ENCODE measurements around the gene PEX11B. TPM values are rescaled to one million over a fixed set of nuclear protein-coding genes. Genes with fewer than 3 reads are reported as not detected.
"Not testable (repeated sequence)": the region's sequence is repeated elsewhere in the genome, so short reads cannot be mapped to it uniquely, and the experiment has no call there.

PEX11B gene
- total RNA-seq, 1 donor from 2014 or later = 22.1 TPM

DNA sequence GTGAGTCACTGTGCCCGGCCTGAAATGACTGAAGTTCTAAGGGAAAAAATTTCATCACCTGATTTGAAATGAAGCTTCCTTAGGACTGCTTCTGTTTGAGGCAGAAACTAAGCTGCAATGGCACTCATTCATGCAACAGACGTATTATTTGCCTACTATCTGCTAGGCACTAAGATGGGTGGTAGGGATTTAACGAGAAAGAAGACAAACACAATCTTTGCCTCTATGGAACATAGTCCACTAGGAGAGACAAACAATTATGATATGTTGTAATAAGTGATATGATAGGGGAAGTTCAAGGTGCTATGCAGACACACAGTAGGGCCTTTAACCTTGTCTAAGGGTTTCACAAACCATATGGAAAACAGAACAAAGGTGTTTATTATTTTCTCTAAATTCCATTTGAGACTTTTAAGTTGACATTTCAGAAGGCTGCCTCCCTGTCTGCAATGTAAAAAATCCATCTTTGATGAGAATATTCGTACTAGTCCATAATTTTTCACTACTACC, 28.0 kb upstream of the PEX11B start:
- intact Hi-C loops (cut with micrococcal nuclease) = no loop called here
- no peaks in the 10 kb centered on the region for H3K27me3 Mint-ChIP-seq (ENCODE audit: low read depth)
- peaks cover 18% of the 10 kb centered on the region for H3K4me1 Mint-ChIP-seq (ENCODE audit: low read depth)
- no peak for DNase-seq (ENCODE audit: low spot score)
- H3K36me3 Mint-ChIP-seq (ENCODE audit: low read depth) = peaks cover 46% of the 10 kb centered on the region
- no peak overlapping the region for H3K4me3 Mint-ChIP-seq (ENCODE audit: low read depth)
- H3K27ac Mint-ChIP-seq = no peak overlapping the region
- H3K9me3 Mint-ChIP-seq = no peaks in the 10 kb centered on the region

DNA sequence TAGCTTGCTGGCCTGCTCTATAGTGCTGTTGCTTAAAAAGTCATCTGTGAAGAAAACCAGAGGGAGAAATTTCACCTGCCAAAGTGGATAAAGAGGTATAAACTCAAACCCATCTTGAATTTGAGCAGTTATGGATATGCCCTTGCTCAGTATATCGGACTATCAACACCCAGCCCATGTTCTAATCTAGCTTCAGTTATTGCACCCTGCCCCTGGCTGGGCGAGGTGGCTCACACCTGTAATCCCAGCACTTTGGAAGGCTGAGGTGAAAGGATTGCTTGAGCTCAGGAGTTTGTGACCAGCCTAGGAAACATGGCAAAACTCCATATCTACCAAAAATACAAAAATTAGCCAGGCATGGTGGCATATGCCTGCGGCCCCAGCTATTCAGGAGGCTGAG, 26.0 kb upstream of the PEX11B start:
- no peaks in the 10 kb centered on the region for H3K9me3 Mint-ChIP-seq
- H3K27ac Mint-ChIP-seq = no peak overlapping the region

DNA sequence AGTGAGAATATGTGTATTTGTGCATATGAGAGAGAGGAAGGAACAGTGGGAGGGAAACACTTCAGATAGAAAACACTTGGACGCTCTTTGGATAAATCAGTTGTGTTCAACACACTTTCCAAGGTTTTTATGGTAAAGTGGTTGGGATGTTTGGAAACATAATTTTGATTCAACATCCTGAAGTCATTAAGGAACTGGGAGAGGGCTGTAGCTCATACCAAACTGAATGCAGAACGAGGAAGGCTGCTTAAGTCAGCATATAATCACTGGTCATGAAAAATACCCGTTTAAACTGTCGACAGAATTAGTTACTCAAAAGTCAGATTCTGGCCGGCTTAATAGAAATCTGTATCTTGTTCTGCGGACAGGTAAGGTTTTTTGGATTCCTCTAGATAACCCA, 24.4 kb upstream of the PEX11B start:
- H3K4me1 Mint-ChIP-seq (ENCODE audit: low read depth) = peaks cover 2% of the 10 kb centered on the region
- peaks cover 43% of the 10 kb centered on the region for H3K36me3 Mint-ChIP-seq (ENCODE audit: low read depth)
- intact Hi-C loops (cut with micrococcal nuclease) = no loop called here

More for the DNA sequence above, 26.0 kb upstream of the PEX11B start:
- Mint-ChIP-seq H3K36me3 (ENCODE audit: low read depth) (peaks cover 38% of the 10 kb centered on the region), H3K27me3 (ENCODE audit: low read depth) (no peaks in the 10 kb centered on the region), H3K4me1 (ENCODE audit: low read depth) (peaks cover 5% of the 10 kb centered on the region), H3K4me3 (ENCODE audit: low read depth) (no peak overlapping the region)
- no peak for DNase-seq (ENCODE audit: low spot score)
- intact Hi-C loops (cut with micrococcal nuclease) = no loop called here

DNA sequence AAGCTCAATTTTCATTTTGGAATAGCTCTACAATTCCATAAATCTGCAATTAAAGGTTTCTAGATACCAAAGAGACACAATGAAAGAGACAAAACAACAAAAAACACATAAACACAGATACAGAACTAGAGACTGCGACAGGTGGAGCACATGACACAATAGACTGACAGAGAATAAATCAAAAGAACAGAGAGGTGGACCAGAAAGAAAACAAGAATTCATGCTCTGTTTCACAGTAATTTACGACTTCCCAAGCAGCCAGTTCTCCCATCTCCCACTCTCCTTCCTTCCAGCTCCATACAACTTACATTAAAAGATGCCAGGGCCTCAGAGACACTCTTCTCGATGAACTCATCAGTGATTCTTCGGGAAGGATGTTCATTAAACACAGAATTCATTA, 23.9 kb upstream of the PEX11B start:
- H3K9me3 Mint-ChIP-seq = no peaks in the 10 kb centered on the region
- H3K27me3 Mint-ChIP-seq (ENCODE audit: low read depth) = no peaks in the 10 kb centered on the region
- peaks cover 2% of the 10 kb centered on the region for H3K4me1 Mint-ChIP-seq (ENCODE audit: low read depth)
- DNase-seq (ENCODE audit: low spot score) = no peak
- intact Hi-C loops (cut with micrococcal nuclease) = no loop called here
- H3K36me3 Mint-ChIP-seq (ENCODE audit: low read depth) = peaks cover 46% of the 10 kb centered on the region
- no peak overlapping the region for H3K4me3 Mint-ChIP-seq (ENCODE audit: low read depth)
- H3K27ac Mint-ChIP-seq = no peak overlapping the region

More for the DNA sequence above, 24.4 kb upstream of the PEX11B start:
- DNase-seq (ENCODE audit: low spot score) = no peak
- H3K9me3 Mint-ChIP-seq = no peaks in the 10 kb centered on the region
- H3K27me3 Mint-ChIP-seq (ENCODE audit: low read depth) = no peaks in the 10 kb centered on the region
- H3K27ac Mint-ChIP-seq = no peak overlapping the region
- no peak overlapping the region for H3K4me3 Mint-ChIP-seq (ENCODE audit: low read depth)

DNA sequence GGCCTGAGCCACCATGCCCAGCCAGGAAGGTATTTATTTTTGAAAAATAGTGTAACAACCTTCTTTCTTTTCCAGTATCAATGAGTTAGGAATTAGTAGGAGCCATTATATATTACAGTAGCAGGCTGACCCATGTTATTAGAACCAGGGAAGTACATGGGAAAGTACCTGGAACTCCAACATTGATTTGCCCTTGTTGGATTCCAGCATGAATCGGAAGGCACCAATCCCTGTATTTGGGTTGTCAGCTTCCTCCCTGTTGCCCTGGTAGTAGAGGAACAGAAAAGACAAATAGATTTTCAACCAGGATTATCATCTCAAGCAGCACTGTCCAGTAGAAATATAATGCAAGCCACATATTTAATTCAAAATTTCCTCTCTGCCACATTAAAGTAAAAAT, 18.9 kb upstream of the PEX11B start:
- no peaks in the 10 kb centered on the region for H3K27me3 Mint-ChIP-seq (ENCODE audit: low read depth)
- no peaks in the 10 kb centered on the region for H3K9me3 Mint-ChIP-seq
- intact Hi-C loops (cut with micrococcal nuclease) = no loop called here
- no peak overlapping the region for H3K27ac Mint-ChIP-seq
- DNase-seq (ENCODE audit: low spot score) = no peak
- H3K4me1 Mint-ChIP-seq (ENCODE audit: low read depth) = peaks cover 10% of the 10 kb centered on the region
- H3K36me3 Mint-ChIP-seq (ENCODE audit: low read depth) = peaks cover 43% of the 10 kb centered on the region
- H3K4me3 Mint-ChIP-seq (ENCODE audit: low read depth) = no peak overlapping the region

DNA sequence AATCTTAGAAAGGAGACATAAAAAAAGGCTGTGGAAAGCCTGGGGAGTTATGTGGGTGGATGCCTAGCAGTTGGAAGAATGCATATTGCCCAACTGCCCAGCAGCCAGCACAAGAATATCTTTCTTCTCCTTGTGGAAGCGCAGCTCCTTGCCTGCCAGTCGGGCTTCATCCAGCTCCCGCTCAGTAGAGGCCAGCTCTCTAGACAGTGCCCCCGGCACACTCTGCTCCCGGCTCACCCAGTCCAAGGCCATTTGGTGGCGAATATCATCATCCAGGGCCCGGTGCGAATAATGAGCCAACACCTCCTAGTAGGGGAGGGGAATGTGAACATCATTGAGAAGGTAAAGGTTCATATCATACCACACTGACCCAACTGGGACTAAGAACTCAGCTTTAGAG, 17.7 kb upstream of the PEX11B start:
- H3K27ac Mint-ChIP-seq = no peak overlapping the region
- peaks cover 41% of the 10 kb centered on the region for H3K36me3 Mint-ChIP-seq (ENCODE audit: low read depth)
- intact Hi-C loops (cut with micrococcal nuclease) = no loop called here
- H3K9me3 Mint-ChIP-seq = no peaks in the 10 kb centered on the region
- no peak overlapping the region for H3K4me3 Mint-ChIP-seq (ENCODE audit: low read depth)
- no peaks in the 10 kb centered on the region for H3K27me3 Mint-ChIP-seq (ENCODE audit: low read depth)
- peaks cover 16% of the 10 kb centered on the region for H3K4me1 Mint-ChIP-seq (ENCODE audit: low read depth)
- no peak for DNase-seq (ENCODE audit: low spot score)

DNA sequence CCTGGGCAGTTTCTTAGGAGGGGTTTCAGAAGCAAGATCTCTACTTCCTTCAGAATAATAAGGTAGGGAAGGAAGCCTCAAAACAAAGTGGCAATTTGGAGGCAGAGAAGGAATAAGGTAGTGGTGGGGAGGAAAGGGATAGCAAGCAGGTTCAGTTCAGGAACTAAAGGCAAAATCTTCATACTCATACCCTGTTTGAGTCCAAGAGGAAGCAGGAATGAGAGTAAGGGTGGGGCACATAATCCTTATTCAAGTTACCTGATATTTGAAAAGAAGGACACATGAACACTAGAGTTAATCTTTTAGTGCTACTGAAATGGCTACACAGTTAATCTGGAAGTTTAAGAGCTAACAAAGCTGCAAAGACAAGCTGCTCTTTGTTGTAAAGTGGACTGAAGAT, 17.2 kb upstream of the PEX11B start:
- H3K36me3 Mint-ChIP-seq (ENCODE audit: low read depth) = peaks cover 43% of the 10 kb centered on the region
- intact Hi-C loops (cut with micrococcal nuclease) = no loop called here
- H3K27ac Mint-ChIP-seq = no peak overlapping the region
- no peak for DNase-seq (ENCODE audit: low spot score)
- H3K9me3 Mint-ChIP-seq = no peaks in the 10 kb centered on the region
- no peaks in the 10 kb centered on the region for H3K27me3 Mint-ChIP-seq (ENCODE audit: low read depth)
- H3K4me3 Mint-ChIP-seq (ENCODE audit: low read depth) = no peak overlapping the region
- peaks cover 16% of the 10 kb centered on the region for H3K4me1 Mint-ChIP-seq (ENCODE audit: low read depth)

DNA sequence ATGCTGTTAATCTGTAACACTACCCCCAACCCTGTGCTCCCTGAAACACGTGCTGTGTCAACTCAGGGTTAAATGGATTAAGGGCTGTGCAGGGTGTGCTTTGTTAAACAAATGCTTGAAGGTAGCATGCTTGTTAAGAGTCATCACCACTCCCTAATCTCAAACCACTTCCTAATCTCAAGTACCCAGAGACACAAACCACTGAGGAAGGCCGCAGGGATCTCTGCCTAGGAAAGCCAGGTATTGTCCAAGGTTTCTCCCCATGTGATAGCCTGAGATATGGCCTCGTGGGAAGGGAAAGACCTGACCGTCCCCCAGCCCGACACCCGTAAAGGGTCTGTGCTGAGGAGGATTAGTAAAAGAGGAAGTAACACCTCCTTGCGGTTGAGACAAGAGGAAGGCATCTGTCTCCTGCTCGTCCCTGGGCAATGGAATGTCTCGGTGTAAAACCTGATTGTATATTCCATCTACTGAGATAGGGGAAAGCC, 14.0 kb upstream of the PEX11B start:
- H3K4me3 Mint-ChIP-seq (ENCODE audit: low read depth); intact Hi-C loops (cut with micrococcal nuclease); H3K27me3 Mint-ChIP-seq (ENCODE audit: low read depth); H3K9me3 Mint-ChIP-seq: not testable (repeated sequence)
- H3K36me3 Mint-ChIP-seq (ENCODE audit: low read depth) = peaks cover 37% of the 10 kb centered on the region
- peaks cover 17% of the 10 kb centered on the region for H3K4me1 Mint-ChIP-seq (ENCODE audit: low read depth)
- DNase-seq (ENCODE audit: low spot score) = peak; percentile 24
- peak overlapping the region; percentile 70 for H3K27ac Mint-ChIP-seq

DNA sequence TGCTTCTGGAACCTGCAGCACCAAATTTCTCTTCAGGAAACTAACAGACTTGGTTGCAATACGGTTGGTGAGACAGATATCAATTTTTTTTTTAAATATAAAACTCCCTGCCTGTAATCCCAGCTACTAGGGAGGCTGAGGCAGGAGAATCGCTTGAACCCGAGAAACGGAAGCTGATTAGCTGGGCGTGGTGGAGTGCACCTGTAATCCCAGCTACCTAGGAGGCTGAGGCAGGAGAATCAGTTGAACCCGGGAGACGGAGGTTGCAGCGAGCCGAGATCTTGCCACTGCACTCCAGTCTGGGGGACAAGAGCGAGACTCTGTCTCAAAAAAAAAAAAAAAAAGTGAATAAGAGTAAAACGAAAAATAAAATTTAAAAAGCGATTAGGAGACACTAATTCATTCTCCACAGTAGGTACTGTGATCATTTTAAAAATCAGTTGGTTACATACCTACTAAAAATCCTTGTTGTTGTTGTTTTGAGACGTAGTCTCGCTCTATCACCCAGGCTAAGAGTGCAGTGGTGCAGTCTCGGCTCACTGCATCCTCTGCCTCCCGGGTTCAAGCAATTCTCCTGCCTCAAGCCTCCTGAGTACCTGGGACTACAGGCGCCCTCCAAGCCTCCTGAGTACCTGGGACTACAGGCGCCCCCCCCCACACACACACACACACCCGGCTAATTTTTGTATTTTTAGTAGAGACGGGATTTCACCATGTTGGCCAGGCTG, 9.6 kb upstream of the PEX11B start:
- Mint-ChIP-seq H3K36me3 (ENCODE audit: low read depth) (peaks cover 14% of the 10 kb centered on the region), H3K4me3 (ENCODE audit: low read depth) (peak overlapping the region; percentile 76), H3K27me3 (ENCODE audit: low read depth) (no peaks in the 10 kb centered on the region), H3K9me3 (no peaks in the 10 kb centered on the region), H3K4me1 (ENCODE audit: low read depth) (peaks cover 23% of the 10 kb centered on the region), H3K27ac (peak overlapping the region; percentile 80)
- DNase-seq (ENCODE audit: low spot score) = no peak
- intact Hi-C loops (cut with micrococcal nuclease) = loop anchor here (1.0 kb wide), 3 partner anchors 9 to 51 kb away; no protein-coding TSS in a partner anchor

DNA sequence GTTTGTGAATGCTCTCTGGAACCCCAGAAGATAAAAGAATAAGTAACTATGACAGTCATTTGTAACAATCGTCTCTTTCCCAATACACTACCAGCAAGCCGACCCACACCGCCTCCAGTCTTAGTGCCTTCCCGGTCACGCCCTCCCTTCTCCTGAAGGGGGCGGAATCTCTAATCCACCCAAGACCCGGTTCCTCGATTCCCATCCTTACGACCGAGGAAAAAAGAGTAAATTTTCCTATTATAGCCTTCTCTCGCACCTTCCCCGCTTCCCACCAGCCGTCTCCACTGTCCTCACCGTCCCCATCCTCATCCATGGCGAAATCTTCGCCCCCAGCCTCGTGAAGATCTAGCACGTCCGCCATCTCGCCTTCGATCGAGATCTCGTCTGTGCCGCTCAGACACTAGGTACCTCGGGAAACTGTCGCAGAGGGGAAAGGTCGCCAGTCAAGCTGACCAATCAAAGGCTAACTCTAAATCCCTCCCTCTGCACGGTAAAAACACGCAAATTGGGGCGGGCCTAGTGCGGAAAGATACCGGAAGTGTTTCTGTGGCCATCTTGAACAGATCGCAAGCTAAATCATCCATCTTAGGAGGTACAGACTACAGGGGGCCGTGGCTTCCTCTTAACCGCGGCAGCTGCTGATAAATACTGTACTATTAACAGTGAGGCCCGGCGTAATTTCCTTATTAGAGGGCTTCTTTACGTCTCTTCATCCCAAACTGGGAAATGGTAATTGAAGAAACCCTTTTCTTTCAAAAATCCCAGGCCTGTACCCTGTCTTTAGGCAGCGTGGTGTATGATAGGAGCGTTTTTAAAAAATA, 8.8 kb upstream of the PEX11B start, which contains the start of gene RBM8A:
Gene RBM8A, minus strand, starts transcription at position 422 of the 824 bp plus-strand sequence. Its CDS starts 58 bp downstream, at position 364.
- intact Hi-C loops (cut with micrococcal nuclease) = loop anchor here (1.0 kb wide), 3 partner anchors 8 to 52 kb away; no protein-coding TSS in a partner anchor
- peak; percentile 94 for DNase-seq (ENCODE audit: low spot score)
- H3K27me3 Mint-ChIP-seq (ENCODE audit: low read depth) = no peaks in the 10 kb centered on the region
- H3K9me3 Mint-ChIP-seq = no peaks in the 10 kb centered on the region
- peak within 1 kb of the TSS; percentile 80 for H3K27ac Mint-ChIP-seq
- H3K4me3 Mint-ChIP-seq (ENCODE audit: low read depth) = no peak within 1 kb of the TSS
- peaks cover 20% of the 10 kb centered on the region for H3K36me3 Mint-ChIP-seq (ENCODE audit: low read depth)
- H3K4me1 Mint-ChIP-seq (ENCODE audit: low read depth) = peaks cover 15% of the 10 kb centered on the region

DNA sequence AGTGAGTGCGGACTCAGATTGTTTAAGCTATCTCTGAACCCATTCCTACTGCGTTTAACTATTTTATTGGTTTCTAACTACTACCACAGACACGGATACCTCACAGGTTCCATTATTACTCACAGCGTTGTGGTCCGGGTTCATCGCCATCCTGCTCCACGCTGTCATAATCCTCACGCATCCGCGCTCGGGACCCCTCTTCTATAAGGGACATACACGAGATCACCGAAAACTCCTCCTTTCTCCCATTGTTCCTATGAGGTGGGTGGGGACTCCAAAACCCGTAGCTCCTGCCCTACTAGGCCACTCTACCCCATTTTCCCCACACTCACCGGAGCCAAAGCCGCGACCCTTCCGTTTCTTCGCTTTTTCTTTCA, 8.2 kb upstream of the PEX11B start:
- intact Hi-C loops (cut with micrococcal nuclease) = loop anchor here (1.0 kb wide), 3 partner anchors 7 to 53 kb away; no protein-coding TSS in a partner anchor
- H3K27me3 Mint-ChIP-seq (ENCODE audit: low read depth) = no peaks in the 10 kb centered on the region
- H3K4me1 Mint-ChIP-seq (ENCODE audit: low read depth) = peaks cover 13% of the 10 kb centered on the region
- H3K9me3 Mint-ChIP-seq = no peaks in the 10 kb centered on the region
- H3K36me3 Mint-ChIP-seq (ENCODE audit: low read depth) = peaks cover 18% of the 10 kb centered on the region
- DNase-seq (ENCODE audit: low spot score) = no peak
- no peak overlapping the region for H3K4me3 Mint-ChIP-seq (ENCODE audit: low read depth)
- H3K27ac Mint-ChIP-seq = no peak overlapping the region

DNA sequence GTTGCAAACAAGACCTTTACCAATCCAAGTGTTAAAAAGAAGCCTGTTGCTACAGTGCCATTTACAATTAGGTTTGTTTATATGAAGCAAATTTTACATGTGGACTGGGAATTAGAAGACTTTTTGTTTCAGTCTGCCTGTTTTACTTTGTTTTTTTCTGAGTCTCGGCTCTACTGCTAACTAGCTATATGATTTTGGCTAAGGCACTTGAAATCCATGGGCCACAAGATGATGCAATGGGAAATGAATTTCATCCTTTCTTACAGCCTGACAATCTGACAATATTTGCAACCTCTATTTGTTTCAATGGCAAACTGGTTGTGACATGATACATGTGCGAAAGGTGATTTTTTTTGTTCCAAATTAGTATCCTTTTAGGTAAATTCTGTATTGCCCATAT, 3.7 kb upstream of the PEX11B start:
- Mint-ChIP-seq H3K4me1 (ENCODE audit: low read depth) (peaks cover 32% of the 10 kb centered on the region), H3K4me3 (ENCODE audit: low read depth) (no peak overlapping the region)

More for the DNA sequence above, 3.7 kb upstream of the PEX11B start:
- peaks cover 19% of the 10 kb centered on the region for H3K36me3 Mint-ChIP-seq (ENCODE audit: low read depth)
- no peaks in the 10 kb centered on the region for H3K27me3 Mint-ChIP-seq (ENCODE audit: low read depth)
- no peak for DNase-seq (ENCODE audit: low spot score)
- H3K9me3 Mint-ChIP-seq = no peaks in the 10 kb centered on the region
- no peak overlapping the region for H3K27ac Mint-ChIP-seq
- intact Hi-C loops (cut with micrococcal nuclease) = no loop called here

Data from activated T-helper 2 cell treated with anti-CD3 and anti-CD28 coated beads, Interferon-gamma antibody, Interleukin-2, Interleukin-4, amounts not matched to agents 10 μg/mL and 5 μg/mL and 100 μg/mL, durations not matched to agents 14 hours and 24 hours and 36 hours (primary cell).